DMS 273 treated with DMSO at 0.1 percent for 48 hours (cell line): ENCODE data around the gene RDH14.
A peak's percentile ranks its signal among the peaks of the same experiment; 100 is the strongest.

Source experiments
- DNase-seq: peaks from one replicate; lab custom pipeline; 2025; lab: John Stamatoyannopoulos, UW

The RDH14 gene, protein sequence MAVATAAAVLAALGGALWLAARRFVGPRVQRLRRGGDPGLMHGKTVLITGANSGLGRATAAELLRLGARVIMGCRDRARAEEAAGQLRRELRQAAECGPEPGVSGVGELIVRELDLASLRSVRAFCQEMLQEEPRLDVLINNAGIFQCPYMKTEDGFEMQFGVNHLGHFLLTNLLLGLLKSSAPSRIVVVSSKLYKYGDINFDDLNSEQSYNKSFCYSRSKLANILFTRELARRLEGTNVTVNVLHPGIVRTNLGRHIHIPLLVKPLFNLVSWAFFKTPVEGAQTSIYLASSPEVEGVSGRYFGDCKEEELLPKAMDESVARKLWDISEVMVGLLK

DNA sequence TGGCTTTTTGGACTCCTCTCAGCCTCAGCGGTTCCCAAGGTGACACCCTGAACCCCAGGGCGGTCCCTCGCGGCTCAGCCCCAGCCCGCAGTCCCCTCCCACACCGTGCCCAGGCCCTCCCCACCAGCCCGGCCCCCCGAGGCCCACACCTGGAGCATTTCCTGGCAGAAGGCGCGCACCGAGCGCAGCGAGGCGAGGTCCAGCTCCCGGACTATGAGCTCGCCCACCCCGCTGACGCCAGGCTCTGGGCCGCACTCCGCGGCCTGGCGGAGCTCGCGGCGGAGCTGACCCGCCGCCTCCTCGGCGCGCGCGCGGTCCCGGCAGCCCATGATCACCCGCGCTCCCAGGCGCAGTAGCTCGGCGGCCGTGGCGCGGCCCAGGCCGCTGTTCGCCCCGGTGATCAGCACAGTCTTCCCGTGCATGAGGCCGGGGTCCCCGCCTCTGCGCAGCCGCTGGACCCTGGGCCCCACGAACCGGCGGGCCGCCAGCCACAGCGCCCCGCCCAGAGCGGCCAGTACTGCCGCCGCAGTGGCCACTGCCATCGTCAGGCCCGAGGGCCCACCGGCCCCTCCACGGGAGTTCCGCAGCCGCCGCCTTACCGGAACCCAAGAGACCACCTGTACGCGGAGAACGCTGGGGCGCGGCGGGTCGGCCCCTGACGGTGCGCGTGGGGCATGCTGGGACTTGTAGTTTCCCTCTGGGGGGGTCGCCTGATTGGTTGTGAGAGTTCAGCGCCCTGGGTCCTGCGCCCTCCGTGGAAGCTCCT, at the start of gene RDH14:
TSS of gene RDH14 (minus strand) at position 623 of the 766 bp plus-strand sequence. CDS start at position 542, 81 bp downstream.
- peak; percentile 80 for DNase-seq

DNA sequence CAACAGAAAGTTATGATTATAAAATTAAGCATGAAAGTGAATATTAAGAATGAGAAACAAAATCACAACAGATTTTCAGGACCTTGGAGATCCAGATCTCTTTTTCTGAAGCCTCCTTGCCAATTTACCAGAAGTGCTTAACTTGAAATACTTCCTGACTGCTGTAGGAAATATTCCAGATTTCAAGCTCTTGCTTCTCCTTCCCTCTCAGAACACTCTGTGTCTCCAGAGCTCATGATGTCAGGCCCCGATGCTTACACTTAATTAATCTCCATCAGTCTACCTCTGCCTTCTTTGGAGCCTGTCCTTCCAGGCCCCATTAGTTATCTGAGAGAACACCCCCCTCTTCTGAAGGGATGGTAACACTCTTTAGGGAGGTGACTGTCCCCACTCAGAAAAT, 49.6 kb upstream of the RDH14 start:
- no peak for DNase-seq

DNA sequence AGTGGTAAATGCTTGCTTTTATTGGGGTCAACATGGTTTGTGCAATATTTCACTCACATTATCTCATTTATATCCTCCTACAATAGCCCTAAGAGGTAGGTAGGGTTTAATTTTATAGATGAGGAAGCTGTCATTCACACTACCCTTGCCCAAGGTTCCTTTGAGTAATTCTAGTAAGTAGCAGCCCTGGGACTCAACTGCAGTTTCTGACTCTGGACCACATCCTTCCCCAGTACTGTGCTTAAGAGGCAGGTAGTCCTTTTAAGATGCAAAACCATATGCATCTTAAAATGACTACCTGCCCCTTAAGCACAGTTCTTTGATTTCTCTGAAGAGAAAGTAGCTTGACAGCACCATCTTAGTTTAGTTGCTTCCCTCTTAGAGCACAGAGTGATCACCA, 44.7 kb upstream of the RDH14 start:
- no peak for DNase-seq

DNA sequence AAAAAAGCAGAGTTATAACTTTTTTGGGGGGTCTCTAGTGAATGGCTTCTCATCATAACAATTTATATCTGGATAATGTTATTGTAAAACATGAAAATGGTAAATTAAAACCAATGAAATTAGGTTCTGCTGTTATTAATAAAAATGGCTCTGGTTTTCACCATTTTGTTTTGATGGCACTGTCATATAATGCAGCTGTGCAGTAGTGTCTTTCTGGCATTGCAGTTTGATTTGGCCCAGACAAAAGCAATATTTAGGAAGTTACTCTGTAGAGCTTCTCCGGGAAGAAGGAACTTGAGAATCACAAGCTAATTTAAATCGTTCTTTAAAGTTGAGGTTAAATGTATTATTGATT, 44.1 kb upstream of the RDH14 start:
- no peak for DNase-seq

DNA sequence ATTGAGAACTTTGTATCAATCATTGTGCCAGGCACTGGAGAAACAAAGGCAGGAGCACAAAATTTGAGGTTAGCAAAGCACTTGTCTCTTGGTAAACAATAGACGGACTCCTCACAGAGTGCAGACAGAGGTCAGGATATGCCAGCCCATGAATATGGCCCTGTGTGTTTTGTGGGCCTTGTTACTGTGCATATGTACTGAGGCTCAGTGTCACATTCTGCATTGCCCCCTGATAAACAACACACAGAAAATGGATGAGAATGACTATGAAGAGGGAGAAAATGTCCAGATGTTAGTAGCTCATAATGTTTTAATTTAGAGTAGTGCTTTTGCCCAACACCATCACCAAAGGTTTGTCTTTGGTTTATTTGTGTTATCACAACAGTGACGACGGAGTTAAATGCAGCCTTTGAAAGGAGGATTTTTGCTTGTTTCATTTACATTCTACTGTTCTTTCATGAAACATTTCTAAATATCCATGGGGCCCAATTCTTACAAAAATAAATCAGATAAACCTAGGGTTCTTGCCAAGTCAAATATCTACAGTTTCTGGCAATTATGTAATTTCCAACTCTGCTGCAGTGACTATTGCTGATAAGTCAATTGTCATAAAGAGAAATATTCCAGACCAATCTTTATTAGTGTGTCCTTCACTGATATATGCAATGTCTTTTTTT, 43.5 kb upstream of the RDH14 start:
- no peak for DNase-seq

DNA sequence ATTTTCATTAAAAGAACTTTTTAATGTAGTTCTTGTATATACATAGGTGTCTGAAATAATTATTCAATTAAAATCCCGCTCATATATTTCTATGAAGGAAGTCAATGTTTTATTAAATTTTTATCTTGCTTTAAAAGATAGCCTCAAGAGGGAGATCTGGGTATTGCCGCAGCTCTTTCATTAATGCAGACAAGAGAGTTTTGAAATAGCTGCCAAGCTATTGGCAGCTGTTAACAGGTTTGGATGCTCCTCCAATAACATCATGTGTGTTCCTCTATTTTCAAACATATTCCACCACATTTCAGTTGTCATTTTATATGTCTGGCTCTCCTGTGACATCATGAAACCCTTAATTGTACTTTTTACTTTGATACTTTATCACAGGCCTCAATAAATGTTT, 41.8 kb upstream of the RDH14 start:
- no peak for DNase-seq

DNA sequence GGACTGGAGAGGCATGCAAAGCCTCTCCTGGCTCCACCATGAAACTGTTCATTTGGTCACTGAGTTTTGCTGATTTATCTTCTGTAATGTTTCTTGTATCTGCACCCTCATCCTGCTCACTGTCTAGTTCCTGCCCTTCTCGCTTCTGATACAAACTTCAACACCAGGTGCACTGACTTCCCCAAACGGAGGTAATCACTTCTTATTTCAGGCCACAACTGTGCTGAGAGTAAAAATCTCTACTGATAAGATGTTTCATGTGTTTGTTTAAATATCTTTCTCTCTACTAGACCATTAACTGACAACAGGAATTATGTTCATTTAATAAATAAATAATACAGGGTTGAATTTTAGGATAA, 39.8 kb upstream of the RDH14 start:
- no peak for DNase-seq

DNA sequence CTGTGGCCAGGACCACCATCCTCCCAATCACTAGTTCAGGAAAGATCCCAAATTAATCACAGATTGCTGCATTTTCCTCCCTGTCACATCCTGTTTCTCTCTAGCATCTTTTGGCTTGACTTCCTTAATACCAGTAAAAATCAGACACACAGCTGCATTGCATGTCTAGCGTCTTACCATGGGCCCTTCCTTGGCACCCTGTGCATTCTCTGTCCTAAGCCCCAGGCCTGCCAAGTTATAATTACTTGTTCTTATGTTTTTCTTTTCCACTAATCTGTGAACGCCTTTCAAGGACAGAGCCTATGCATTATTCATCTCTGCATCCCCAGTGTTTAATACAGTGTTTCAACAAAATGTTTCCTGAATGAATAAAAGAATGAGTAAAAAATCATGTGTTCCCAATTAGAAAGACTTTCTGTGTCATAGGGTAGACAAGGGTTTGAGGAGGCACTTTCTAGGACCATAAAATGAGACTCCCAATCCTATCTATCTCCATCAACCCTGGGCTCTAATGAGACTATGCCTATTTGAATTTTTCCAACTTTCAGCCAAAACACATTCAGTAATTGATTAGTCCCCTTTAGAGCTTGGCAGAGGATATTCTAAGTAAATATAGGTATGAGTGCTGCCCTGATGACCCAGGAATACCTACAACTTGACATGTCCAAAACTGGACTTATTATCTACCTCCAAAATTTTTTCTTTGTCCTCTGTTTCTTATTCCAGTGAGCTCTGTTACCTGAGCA, 39.2 kb upstream of the RDH14 start:
- DNase-seq: no peak

DNA sequence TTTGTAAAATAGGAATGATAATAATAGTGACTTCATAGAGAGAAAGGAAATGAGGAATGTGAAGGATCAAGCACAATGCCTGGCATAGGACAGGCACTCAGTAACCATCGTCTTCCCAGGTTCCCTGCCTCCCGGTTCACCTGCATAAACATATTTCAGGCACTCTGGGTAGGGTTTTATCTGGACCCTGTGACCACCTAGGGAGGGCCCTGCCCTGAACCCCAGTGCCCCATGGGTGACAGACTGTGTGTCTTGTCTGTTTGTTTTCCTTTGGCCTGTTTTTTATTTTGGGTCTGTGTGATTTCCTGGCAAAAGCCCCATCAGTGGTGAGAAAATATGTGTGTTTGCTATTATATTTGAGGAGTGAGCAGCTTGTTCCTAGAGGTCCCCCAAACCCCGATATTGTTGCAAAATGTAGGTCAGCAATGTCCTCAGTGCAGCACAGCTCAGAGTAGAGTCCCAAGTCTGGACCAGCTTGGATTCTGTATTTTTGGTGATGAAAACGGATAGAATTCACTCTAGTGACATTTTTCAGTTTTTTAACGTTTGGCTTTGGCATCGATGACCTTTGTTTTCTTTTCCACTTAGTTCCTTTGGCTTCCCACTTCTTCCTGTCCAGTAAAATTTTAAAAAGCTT, 38.5 kb upstream of the RDH14 start:
- DNase-seq: no peak

DNA sequence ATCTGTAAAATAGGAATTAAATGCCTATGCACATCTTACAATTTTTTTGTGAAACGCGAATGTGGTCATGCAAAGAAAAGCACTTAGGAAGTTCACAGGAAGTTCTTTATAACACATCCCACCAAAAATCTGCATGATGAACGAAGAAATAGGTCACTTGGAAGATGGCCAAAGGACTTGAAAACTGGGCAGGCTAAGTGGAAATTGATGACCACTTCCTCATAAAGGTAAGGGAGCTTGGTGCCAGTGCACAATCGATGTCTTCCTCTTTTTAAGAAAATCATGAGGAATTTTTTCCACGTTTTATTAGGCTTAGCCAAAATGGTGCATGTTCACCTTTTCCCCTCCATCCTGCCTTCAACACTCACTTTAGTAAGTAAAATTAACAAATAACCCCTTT, 37.2 kb upstream of the RDH14 start:
- DNase-seq: no peak

DNA sequence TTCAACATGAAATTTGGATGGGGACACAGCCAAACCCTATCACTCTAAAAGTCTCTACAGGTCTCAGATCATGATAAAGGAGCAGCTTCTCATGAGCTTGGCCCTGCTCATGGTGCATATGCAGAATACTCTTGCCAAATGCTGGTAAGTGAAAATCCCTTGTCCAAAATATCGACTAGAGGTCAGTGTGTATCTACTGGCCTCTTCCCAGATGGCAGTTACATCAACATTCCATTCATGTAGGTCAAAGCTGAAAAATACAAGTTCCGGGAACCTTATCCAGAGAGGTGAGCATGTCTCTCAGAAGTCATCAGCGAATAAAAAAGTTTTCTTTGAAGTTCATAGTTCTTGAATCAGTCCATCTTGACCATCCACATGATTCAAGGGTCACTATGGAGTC, 36.5 kb upstream of the RDH14 start:
- DNase-seq: no peak

DNA sequence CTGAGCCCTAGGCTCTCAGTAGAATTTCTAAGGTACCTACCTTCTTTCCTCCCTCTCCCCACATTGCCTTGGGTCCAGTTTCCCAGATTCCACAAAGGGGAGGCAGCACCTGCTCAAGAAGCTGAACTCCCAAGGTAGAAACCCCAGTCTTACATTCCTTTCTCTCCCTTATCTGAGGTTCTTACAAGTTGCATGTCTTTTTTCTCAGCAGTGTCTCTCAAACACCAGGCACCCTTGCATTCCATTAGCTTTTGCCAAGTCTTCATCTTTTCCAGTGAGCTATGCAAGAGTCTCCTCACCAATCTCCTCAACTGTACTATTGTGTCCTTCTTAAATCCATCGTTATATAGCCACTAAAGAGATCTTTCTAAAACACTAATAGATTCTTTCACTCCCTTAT, 33.0 kb upstream of the RDH14 start:
- DNase-seq: no peak

DNA sequence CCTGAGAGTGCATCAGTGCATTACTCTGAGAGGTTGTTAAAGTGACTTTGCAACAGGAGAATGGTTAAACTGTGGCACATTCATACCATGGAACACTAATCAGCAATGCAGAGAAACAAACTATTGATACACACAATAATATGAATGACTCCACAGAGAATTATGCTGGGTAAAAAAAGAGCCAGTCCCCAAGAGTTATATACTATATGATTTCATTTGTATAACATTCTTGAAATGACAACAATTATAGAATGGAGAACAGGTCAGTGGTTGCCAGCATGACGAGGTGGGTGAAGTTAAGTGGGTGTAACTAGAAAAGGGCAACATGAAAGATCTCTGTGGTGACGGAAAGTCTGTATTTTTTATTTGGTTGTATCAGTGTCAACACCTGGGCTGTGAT, 31.9 kb upstream of the RDH14 start:
- no peak for DNase-seq

DNA sequence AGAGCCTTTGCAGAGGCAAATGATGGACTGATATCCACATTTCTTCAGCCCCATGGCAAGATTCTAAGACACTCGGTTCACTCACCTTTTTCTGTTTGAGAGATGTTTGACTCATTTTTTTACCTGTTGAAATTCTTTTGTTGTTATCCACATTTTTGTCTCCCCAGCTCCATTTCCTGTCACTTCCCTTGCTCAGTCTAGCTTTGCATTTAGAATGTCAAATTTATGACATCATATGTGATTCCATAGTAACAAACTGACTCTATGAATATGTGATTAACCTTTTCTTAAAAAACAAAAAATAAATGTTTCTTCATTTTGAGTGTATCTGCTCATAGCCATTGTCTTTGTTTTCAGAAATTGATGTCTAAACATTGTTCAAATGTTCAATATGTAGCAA, 28.9 kb upstream of the RDH14 start, which contains the start of gene NT5C1B:
TSS of gene NT5C1B (minus strand) at position 216 of the 400 bp plus-strand sequence. CDS start at position 115, 101 bp downstream.
- DNase-seq: no peak

DNA sequence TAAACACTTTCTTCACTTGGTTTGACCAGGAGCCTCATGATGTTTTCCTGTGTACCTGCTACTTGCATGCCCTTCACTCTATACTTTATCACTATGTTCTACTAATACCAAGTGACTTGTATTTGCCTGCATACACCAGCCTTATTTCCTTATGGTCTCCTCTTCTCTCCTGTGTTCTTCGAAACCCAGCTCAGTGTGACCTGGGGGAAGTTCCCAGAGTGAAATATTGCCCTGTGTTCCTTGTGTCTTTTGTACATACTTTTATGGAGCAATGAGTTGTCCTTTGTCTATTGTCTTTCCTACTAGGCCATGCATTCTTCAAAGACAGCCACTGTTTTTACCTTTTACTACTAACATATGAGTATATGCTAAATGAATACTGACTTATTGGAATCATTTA, 28.3 kb upstream of the RDH14 start:
- DNase-seq: no peak

DNA sequence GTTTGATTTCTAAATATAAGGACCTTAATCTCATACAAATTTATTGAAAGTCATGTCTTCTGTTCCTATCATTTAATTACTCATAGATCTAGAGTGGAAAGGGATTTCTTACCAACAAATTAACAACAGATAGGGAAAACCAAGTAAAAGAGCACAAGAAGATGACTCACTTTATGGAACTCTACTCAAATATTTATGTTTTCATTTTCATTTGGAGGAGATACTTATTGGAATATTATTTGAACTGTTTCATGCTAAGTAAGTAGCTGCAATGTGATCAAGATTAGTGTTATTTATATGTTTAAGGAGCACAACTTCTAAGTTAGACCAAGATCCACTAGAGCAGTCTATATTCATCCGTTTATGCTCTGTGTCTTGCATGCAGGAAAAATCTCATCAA, 27.6 kb upstream of the RDH14 start:
- no peak for DNase-seq

DNA sequence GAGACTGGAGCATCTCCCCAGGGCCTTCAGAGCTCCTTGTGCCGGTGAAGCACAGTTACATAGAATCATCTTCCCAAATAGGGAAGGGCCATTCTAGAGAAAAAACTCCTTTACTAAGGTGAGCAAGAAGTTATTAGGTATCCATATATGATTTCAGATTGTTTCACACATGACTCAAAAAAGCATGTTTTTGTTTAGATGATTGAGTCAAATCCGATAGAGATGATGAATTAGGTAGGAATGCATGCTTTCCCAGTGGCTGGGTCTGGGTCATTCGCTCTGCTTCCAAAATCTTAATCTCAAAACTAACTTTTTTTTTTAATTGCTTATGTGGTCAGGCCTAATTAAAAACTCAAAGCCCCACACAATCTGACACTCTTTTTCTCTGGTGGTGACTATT, 25.1 kb upstream of the RDH14 start:
- no peak for DNase-seq

DNA sequence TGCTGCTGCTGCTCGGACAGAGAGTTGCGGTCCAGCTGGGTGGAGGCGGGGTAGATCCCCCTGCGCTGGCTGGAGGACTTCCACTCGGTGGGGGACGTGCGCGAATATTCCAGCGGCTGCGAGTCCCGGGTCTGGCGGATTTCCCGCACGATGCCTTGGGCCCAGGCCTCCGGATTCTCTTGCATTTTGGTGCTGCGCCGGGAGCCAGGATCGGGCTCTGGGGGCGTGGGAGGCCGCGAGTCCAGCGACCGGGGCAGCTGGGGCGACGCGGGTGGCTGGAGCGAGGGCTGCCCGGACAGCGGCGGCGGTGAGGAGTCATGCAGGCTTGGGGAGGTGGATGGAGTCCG, 24.1 kb upstream of the RDH14 start:
- DNase-seq: no peak

DNA sequence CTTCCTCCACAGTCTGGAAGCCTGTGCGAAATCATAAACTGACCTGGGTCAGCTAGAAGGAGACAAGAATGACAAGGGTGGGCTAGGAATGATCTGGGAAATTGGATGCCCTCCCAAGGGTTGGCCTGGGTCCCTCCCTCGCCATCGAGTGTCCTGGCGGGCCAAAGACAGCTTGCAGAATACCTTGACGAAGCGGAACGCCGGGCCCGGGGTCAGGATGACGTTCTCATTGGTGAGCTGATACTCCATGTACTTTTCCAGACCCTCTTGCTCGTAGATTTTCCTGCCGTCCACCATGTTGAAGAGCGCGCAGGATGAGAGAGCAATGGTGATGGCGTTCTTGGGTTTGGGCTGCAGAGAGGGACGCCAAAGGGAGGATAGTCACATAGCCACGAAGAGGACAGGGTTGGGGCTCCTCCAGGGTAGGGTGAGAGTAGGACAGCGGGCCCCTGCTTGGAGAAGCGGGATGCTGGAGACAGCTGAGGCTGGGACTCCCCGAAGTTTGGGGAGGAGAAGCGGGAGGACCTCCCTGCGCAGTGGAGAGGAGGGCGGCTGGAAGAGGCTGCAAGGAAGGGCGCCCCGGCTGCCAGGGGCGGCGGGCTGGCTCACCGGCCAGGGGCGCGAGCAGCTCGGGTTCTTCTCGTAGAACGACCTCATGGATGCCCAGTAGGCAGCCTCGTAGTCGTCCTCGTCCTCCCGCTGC, 23.6 kb upstream of the RDH14 start:
- DNase-seq: no peak

DNA sequence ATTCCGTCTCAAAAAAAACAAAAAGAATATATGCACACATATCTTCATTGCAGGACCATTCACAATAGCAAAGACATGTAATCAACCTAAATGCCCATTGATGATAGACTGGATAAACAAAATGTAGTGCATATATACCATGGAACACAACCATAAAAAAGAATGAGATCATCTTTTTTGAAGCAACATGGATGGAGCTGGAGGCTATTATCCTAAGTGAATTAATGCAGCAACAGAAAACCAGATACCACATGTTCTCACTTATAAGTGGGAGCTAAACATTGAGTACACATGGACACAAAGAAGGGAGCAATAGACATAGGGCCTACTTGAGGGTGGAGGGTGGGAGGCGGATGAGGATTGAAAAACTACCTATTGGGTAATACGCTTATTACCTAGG, 20.2 kb upstream of the RDH14 start:
- DNase-seq: no peak

DNA sequence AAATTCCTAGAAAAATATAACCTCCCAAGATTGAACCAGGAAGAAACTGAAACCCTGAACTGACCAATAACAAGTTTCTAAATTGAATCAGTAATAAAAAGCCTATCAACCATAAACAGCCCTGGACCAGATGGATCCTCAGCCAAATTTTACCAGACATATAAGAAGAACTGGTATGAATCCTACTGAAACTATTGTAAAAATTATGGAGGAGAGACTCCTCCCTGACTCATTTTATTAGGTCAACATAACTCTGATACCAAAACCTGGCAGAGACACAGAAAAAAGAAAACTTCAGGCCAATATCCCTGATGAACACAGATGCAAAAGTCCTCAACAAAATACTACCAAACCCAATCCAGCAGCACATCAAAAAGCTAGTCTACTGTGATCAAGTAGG, 17.6 kb upstream of the RDH14 start:
- no peak for DNase-seq
